Hepatocyte (in vitro differentiated cells): Measurements from ENCODE around the gene BBLN.
"Not testable (repeated sequence)": the region's sequence is repeated elsewhere in the genome, so short reads cannot be mapped to it uniquely, and the experiment has no call there.

Experiments used
- CTCF ChIP-seq: fragments of 200-600 bp; sonication (generic); IDR thresholded peaks from 2 replicates; pipeline ENCODE4 v1.5.1; 2016; ENCODE audit warnings: antibody characterized with exemption, mild to moderate bottlenecking; ENCODE audit not compliant: poor library complexity
- EZH2 ChIP-seq: fragments of 200-600 bp; sonication (generic); IDR thresholded peaks from 2 replicates; pipeline ENCODE4 v1.6.1; 2016; ENCODE audit warnings: antibody characterized with exemption, mild to moderate bottlenecking, borderline replicate concordance
- EZH2phosphoT487 ChIP-seq: fragments of 200-600 bp; sonication (generic); IDR thresholded peaks from one replicate; pipeline ENCODE4 v1.6.1; 2018; ENCODE audit warnings: antibody characterized with exemption, mild to moderate bottlenecking, low read depth, moderate library complexity; ENCODE audit not compliant: unreplicated experiment, severe bottlenecking

GRCh38 chr9:128135561-128135960 is 24.5 kb upstream of the BBLN start:
- not testable (repeated sequence) for TF ChIP-seq EZH2phosphoT487, CTCF, EZH2
